HepG2 (cell line): ENCODE data around the gene PLLP. TPM values are rescaled to one million over a fixed set of nuclear protein-coding genes. Genes with fewer than 3 reads are reported as not detected.

Experiments used
- ATAC-seq: fragments of 200-7000 bp; cut with Tn5 transposase; 3 replicates; pipeline ENCODE4 v1.9.1; 2020; ENCODE audit warnings: mild to moderate bottlenecking, moderate library complexity
- BruUV-seq: library from RNA; stranded (reverse); fragments of 400-500 nt; replicated peaks from 2 replicates; lab custom pipeline; 2021; lab: Mats Ljungman, UMichigan
- CTCF ChIA-PET: fragments of 300-600 bp; formaldehyde crosslinking; extraction: SDS; loops from one replicate; lab custom pipeline; 2021; ENCODE audit warnings: low total read pairs, inconsistent platforms, low intra/inter-chr PET ratio; lab: Yijun Ruan, JAX
- POLR2A ChIA-PET: fragments of 350-600 bp; sonication (Branson Sonifier 250); formaldehyde crosslinking; loops from one replicate; lab custom pipeline; 2020; ENCODE audit warnings: antibody characterized with exemption, inconsistent platforms; lab: Yijun Ruan, JAX
- DNase-seq: peaks from one replicate; pipeline ENCODE4 v3.0.0-alpha.2; 2015; ENCODE audit warnings: low spot score
- FAIRE-seq: peaks from 3 replicates; lab custom pipeline; 2011; peaks lifted over from hg19 to GRCh38; lab: Jason Lieb, UNC
- H2AFZ ChIP-seq: one replicate; pipeline ENCODE4 v1.6.1; 2011; ENCODE audit warnings: low read length, inconsistent platforms
- H3K27ac ChIP-seq: fragments of 300-600 bp; 3 replicates; pipeline ENCODE4 v1.8.0; 2011; ENCODE audit warnings: mixed run types, mild to moderate bottlenecking, mixed read lengths, low read length, inconsistent platforms; ENCODE audit not compliant: insufficient read depth; ENCODE audit errors: extremely low read length
- H3K27me3 ChIP-seq, 2 experiments: fragments of 200-600 bp in 1 of 2; 2 replicates in 1 of 2; 3 replicates in 1 of 2; pipeline versions ENCODE4 v1.6.0 to v1.8.0; 2011; ENCODE audit warnings: low read length in 2 of 2, mild to moderate bottlenecking in 2 of 2, moderate library complexity in 2 of 2, inconsistent platforms in 1 of 2; ENCODE audit not compliant: insufficient read depth in 2 of 2, control insufficient read depth in 1 of 2
- H3K36me3 ChIP-seq, 2 experiments: fragments of 200-600 bp in 1 of 2; replicated peaks in 1 of 2; 2 replicates in 1 of 2; 3 replicates in 1 of 2; pipeline versions ENCODE4 v1.5.1 to v1.8.0; 2011; ENCODE audit warnings: low read length in 2 of 2, inconsistent platforms in 1 of 2; ENCODE audit not compliant: insufficient read depth in 2 of 2, control insufficient read depth in 1 of 2
- H3K4me1 ChIP-seq: 2 replicates; pipeline ENCODE4 v1.5.1; 2012; ENCODE audit warnings: low read length, inconsistent platforms; ENCODE audit not compliant: insufficient read depth
- H3K4me2 ChIP-seq: 2 replicates; pipeline ENCODE4 v1.6.0; 2011; ENCODE audit warnings: low read depth, low read length, inconsistent platforms
- H3K4me3 ChIP-seq, 3 experiments: fragments of 200-600 bp in 1 of 3; sonication (generic), shearing (Covaris generic) in 1 of 3; replicated peaks in 1 of 3; 2 replicates each; pipeline ENCODE4 v1.5.1; 2011 to 2016; ENCODE audit warnings: low read length in 3 of 3, inconsistent platforms in 2 of 3, low read depth in 2 of 3, mild to moderate bottlenecking in 2 of 3, control low read depth in 1 of 3, mixed read lengths in 1 of 3; ENCODE audit not compliant: insufficient read depth in 1 of 3
- H3K79me2 ChIP-seq: one replicate; pipeline ENCODE4 v1.6.1; 2011; ENCODE audit warnings: low read length, inconsistent platforms; ENCODE audit not compliant: insufficient read depth
- H3K9ac ChIP-seq: 2 replicates; pipeline ENCODE4 v1.6.0; 2011; ENCODE audit warnings: mild to moderate bottlenecking, low read depth, low read length, inconsistent platforms; ENCODE audit not compliant: insufficient read depth
- H3K9me3 ChIP-seq: 2 replicates; pipeline ENCODE4 v1.5.1; 2012; ENCODE audit warnings: mild to moderate bottlenecking, low read length
- H4K20me1 ChIP-seq: 2 replicates; pipeline ENCODE4 v1.6.0; 2011; ENCODE audit warnings: inconsistent platforms, mild to moderate bottlenecking, low read length, moderate library complexity; ENCODE audit not compliant: insufficient read depth
- ATF1 ChIP-seq: IDR thresholded peaks from 2 replicates; pipeline ENCODE4 v1.6.1; 2016; ENCODE audit warnings: mild to moderate bottlenecking, control low read depth
- ATM ChIP-seq: fragments of 450-650 bp; IDR thresholded peaks from 2 replicates; pipeline ENCODE4 v1.7.1; 2017; ENCODE audit warnings: mild to moderate bottlenecking, borderline replicate concordance
- BCL6 ChIP-seq: IDR thresholded peaks from 2 replicates; pipeline ENCODE4 v1.6.1; 2016; ENCODE audit warnings: missing genetic modification reagents, missing compliant biosample characterization
- DR1 ChIP-seq: sonication (generic); formaldehyde crosslinking; IDR thresholded peaks from 2 replicates; pipeline ENCODE4 v1.8.0; 2021; ENCODE audit warnings: mild to moderate bottlenecking, missing genetic modification reagents, inconsistent platforms
- ELF4 ChIP-seq: sonication (generic); formaldehyde crosslinking; IDR thresholded peaks from 2 replicates; pipeline ENCODE4 v1.5.0; 2020; ENCODE audit warnings: missing genetic modification reagents, mild to moderate bottlenecking, moderate library complexity, borderline replicate concordance
- HNF4A ChIP-seq: sonication (generic); formaldehyde crosslinking; IDR thresholded peaks from 2 replicates; pipeline ENCODE4 v1.4.0; 2020; ENCODE audit warnings: missing genetic modification reagents
- HNRNPL ChIP-seq: fragments of 200-400 bp; formaldehyde crosslinking; IDR thresholded peaks from 2 replicates; pipeline ENCODE4 v1.6.1; 2017; ENCODE audit warnings: mild to moderate bottlenecking, low read depth, low read length
- JUN ChIP-seq: sonication (generic); formaldehyde crosslinking; IDR thresholded peaks from 2 replicates; pipeline ENCODE4 v1.4.0; 2020; ENCODE audit warnings: mild to moderate bottlenecking, missing genetic modification reagents
- RAD21 ChIP-seq: fragments of 450-650 bp; formaldehyde crosslinking; IDR thresholded peaks from 2 replicates; pipeline ENCODE4 v1.5.0; 2020; ENCODE audit warnings: mild to moderate bottlenecking
- RBFOX2 ChIP-seq: fragments of 200-400 bp; formaldehyde crosslinking; IDR thresholded peaks from 2 replicates; pipeline ENCODE4 v1.6.1; 2017; ENCODE audit warnings: low read depth, mild to moderate bottlenecking, low read length
- SUZ12 ChIP-seq: fragments of 150-350 bp; IDR thresholded peaks from 2 replicates; pipeline ENCODE4 v1.6.1; 2014; ENCODE audit warnings: low read depth, low read length
- THRA ChIP-seq: sonication (generic); formaldehyde crosslinking; IDR thresholded peaks from 2 replicates; pipeline ENCODE4 v1.4.0; 2020; ENCODE audit warnings: missing genetic modification reagents, borderline replicate concordance
- TP53 ChIP-seq: sonication (generic); formaldehyde crosslinking; conservative IDR thresholded peaks from 2 replicates; pipeline ENCODE4 v1.4.0; 2020; ENCODE audit warnings: missing genetic modification reagents
- ZNF678 ChIP-seq: sonication (generic); formaldehyde crosslinking; IDR thresholded peaks from 2 replicates; pipeline ENCODE4 v1.4.0; 2020; ENCODE audit warnings: mild to moderate bottlenecking, missing genetic modification reagents
- WGBS: methylation state at CpG from one replicate; pipeline ENCODE4 v1.1.6; 2017; ENCODE audit warnings: low lambda C conversion rate; 5-methylcytosine and 5-hydroxymethylcytosine counted together
- in situ Hi-C: cut with HindIII; loops from 2 replicates; pipeline ENCODE4 v1.10.0; 2017; ENCODE audit warnings: low pct_unique_long_range_greater_than_20kb; ENCODE audit not compliant: extremely low pct_ligation_motif_present
- intact Hi-C: fragments of 100-400 bp; cut with micrococcal nuclease; formaldehyde crosslinking; loops from one replicate; pipeline ENCODE4 v1.10.0; 2022; ENCODE audit not compliant: unreplicated experiment
- polyA plus RNA-seq, 8 experiments: library from polyadenylated mRNA; depleted of rRNA in 3 of 8; stranded (reverse) in 7 of 8; unstranded in 1 of 8; fragments of >200 nt; fragmentation: Illumina TruSeq in 4 of 8; extraction: Trizol in 4 of 8; gene quantifications; 2 replicates each; pipeline versions ENCODE4 v1.2.1 to v1.2.3, GENCODE V29; 2011 to 2016; ENCODE audit warnings: low read depth in 4 of 8, missing spikeins in 1 of 8, mixed read lengths in 1 of 8; ENCODE audit not compliant: insufficient read depth in 1 of 8
- total RNA-seq, 5 experiments: library from RNA; depleted of rRNA; stranded (reverse); fragments of >200 nt; fragmentation: Illumina TruSeq; extraction: Trizol; gene quantifications; 2 replicates each; pipeline ENCODE4 v1.2.3, GENCODE V29; 2016; ENCODE audit warnings: low read depth in 1 of 5
- TF ChIP-seq, protein P1 (sequence below): sonication (generic); formaldehyde crosslinking; IDR thresholded peaks from 2 replicates; pipeline ENCODE4 v1.4.0; 2020; ENCODE audit warnings: mild to moderate bottlenecking, missing genetic modification reagents
- TF ChIP-seq, protein P2 (sequence below): IDR thresholded peaks from 2 replicates; pipeline ENCODE4 v1.6.1; 2016
- TF ChIP-seq, protein P3 (sequence below): sonication (generic); formaldehyde crosslinking; IDR thresholded peaks from 2 replicates; pipeline ENCODE4 v1.8.1; 2023; ENCODE audit warnings: missing genetic modification reagents, inconsistent platforms, borderline replicate concordance

Gene PLLP
- total and polyA plus RNA-seq, 2 of the 13 experiments (the other 11 are each of a cell fraction or from before 2014, with no cell fraction given): 60.6 to 127 TPM

GRCh38 chr16:57279780-57280638 lies 4.5 kb downstream of the PLLP start:
- H3K27me3 ChIP-seq: no peaks in the 10 kb centered on the region; a peak in 1 of 5 replicates
- BruUV-seq: no TSS peak
- H3K4me1 ChIP-seq: peaks cover 94% of the 10 kb centered on the region
- FAIRE-seq (peak; percentile 99), DNase-seq (peak; percentile 98), ATAC-seq (peak; percentile 79)
- no peak overlapping the region for H2AFZ ChIP-seq
- POLR2A ChIA-PET: interaction anchor here (0.7 to 3.7 kb wide), 19 partner anchors 10 to 200 kb away, joined by 3 to 23 read pairs (median 6); partner anchors contain the start of genes ARL2BP, CX3CL1, PSME3IP1 and RSPRY1
- no peaks in the 10 kb centered on the region for H4K20me1 ChIP-seq
- in situ Hi-C loops (loop anchor here (5.0 kb wide), 1 partner anchor 93 kb away; the partner anchor contains the start of genes PSME3IP1 and RSPRY1), intact Hi-C loops (loop anchor here (1.0 to 5.0 kb wide), 3 partner anchors 35 to 198 kb away; partner anchors contain the start of genes ARL2BP, PSME3IP1 and RSPRY1)
- H3K4me2 ChIP-seq: peak overlapping the region; percentile 66
- peaks cover 63% of the 10 kb centered on the region for H3K79me2 ChIP-seq
- H3K36me3 ChIP-seq: peaks cover 0 to 5% of the 10 kb centered on the region in 2 experiments; a peak in 1 of 5 replicates
- peak overlapping the region; percentile 75 for H3K27ac ChIP-seq
- WGBS: 15% methylated on average over 7 of the region's 7 CpGs
- H3K9me3 ChIP-seq: no peaks in the 10 kb centered on the region
- peak overlapping the region in 1 of 3 experiments; percentile 32; a peak in 2 of 6 replicates for H3K4me3 ChIP-seq
- peak overlapping the region; percentile 43; the same call in 1 of the 2 replicates for H3K9ac ChIP-seq
- CTCF ChIA-PET: interaction anchor here (0.6 kb wide), 1 partner anchor 25 kb away, joined by 3 read pairs; no protein-coding TSS in a partner anchor
- no peak; the same call in 1 of the 2 replicates for TF ChIP-seq DR1 (CRISPR knock-in tag)
- TF ChIP-seq, protein P1, sequence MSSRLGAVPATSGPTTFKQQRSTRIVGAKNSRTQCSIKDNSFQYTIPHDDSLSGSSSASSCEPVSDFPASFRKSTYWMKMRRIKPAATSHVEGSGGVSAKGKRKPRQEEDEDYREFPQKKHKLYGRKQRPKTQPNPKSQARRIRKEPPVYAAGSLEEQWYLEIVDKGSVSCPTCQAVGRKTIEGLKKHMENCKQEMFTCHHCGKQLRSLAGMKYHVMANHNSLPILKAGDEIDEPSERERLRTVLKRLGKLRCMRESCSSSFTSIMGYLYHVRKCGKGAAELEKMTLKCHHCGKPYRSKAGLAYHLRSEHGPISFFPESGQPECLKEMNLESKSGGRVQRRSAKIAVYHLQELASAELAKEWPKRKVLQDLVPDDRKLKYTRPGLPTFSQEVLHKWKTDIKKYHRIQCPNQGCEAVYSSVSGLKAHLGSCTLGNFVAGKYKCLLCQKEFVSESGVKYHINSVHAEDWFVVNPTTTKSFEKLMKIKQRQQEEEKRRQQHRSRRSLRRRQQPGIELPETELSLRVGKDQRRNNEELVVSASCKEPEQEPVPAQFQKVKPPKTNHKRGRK (CRISPR knock-in tag): no peak; the same call in 1 of the 2 replicates
- TF ChIP-seq TP53: no peak
- no peak for TF ChIP-seq ATM
- TF ChIP-seq, protein P2, sequence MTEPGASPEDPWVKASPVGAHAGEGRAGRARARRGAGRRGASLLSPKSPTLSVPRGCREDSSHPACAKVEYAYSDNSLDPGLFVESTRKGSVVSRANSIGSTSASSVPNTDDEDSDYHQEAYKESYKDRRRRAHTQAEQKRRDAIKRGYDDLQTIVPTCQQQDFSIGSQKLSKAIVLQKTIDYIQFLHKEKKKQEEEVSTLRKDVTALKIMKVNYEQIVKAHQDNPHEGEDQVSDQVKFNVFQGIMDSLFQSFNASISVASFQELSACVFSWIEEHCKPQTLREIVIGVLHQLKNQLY: peak; percentile 88
- TF ChIP-seq JUN (CRISPR knock-in tag): peak; percentile 92
- TF ChIP-seq THRA: peak; percentile 89; the same call in 1 of the 2 replicates
- peak; percentile 68; the same call in 1 of the 2 replicates for TF ChIP-seq ATF1 (CRISPR knock-in tag)
- TF ChIP-seq, protein P3, sequence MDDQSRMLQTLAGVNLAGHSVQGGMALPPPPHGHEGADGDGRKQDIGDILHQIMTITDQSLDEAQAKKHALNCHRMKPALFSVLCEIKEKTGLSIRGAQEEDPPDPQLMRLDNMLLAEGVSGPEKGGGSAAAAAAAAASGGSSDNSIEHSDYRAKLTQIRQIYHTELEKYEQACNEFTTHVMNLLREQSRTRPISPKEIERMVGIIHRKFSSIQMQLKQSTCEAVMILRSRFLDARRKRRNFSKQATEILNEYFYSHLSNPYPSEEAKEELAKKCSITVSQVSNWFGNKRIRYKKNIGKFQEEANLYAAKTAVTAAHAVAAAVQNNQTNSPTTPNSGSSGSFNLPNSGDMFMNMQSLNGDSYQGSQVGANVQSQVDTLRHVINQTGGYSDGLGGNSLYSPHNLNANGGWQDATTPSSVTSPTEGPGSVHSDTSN (CRISPR knock-in tag): no peak
- TF ChIP-seq HNRNPL: 0 out of 2 replicates have a peak, but pooled peaks have one; percentile 35
- no peak for TF ChIP-seq SUZ12
- TF ChIP-seq RAD21 (CRISPR knock-in tag): no peak; the same call in 1 of the 2 replicates
- TF ChIP-seq ELF4 (CRISPR knock-in tag): 0 out of 2 replicates have a peak, but pooled peaks have one; percentile 35
- TF ChIP-seq ZNF678 (CRISPR knock-in tag): no peak
- TF ChIP-seq HNF4A (CRISPR knock-in tag): peak; percentile 97
- TF ChIP-seq RBFOX2: no peak
- peak; percentile 95 for TF ChIP-seq BCL6 (CRISPR knock-in tag)
